ENCODE data around the gene LLGL1.

LLGL1 gene

DNA sequence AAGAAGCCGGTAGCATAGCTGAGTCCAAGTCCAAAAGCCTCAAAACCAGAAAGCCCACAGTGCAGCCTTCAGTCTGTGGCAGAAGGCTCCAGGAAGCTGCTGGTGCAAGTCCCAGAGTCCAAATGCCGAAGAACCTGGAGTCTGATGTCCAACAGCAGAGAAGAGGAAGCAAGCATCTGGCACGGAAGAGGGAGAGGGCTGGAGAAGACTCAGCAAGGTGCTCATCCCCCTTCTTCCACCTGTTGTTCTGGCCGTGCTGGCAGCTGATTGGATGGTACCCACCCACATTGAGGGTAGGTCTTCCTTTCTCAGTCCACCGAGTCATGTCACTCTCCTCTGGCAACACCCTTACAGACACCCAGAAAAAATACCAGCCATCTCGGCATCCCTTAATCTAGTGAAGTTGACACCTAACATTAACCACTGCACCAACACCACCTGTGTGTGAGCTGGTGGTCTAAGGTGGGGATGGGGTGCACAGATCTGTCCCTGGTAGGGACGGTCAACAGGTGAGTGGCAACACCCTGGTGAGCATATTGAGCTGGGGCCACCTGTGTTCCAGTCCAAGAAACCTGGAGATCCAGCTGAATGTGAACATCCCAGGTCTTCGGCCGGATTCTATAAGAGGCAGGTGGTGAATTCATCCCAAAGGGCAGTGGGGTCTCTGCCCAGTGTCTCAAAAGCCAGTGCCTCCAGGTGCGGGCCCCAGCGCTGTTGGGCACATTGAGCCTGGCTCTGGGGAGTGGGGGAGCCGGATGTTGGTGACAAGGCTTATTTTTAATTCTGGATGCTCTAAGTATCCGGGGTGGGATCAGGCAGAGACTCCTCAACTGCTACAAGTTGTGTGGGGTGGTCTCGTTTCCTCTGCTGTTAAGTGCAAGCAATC is 44.9 kb downstream of the LLGL1 start:
- DNase-seq (ENCODE audit: low spot score), result no peak

DNA sequence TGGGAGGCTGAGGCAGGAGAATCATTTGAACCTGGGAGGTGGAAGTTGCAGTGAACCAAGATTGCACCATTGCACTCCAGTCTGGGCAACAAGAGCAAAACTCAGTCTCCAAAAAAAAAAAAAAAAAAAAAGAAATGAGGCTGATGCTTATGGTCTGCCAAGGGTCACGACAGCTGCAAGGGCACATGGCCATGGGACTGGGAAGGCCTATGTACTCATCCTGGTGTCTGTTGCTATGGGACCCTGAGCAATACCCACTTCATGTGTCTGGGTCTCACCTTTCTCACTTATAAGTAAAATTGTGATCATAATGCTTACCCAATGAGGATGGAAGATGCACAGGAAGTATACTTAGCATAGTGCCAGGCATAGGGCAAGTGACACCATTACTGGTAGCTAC is 51.6 kb downstream of the LLGL1 start:
- no peak for DNase-seq (ENCODE audit: low spot score)

DNA sequence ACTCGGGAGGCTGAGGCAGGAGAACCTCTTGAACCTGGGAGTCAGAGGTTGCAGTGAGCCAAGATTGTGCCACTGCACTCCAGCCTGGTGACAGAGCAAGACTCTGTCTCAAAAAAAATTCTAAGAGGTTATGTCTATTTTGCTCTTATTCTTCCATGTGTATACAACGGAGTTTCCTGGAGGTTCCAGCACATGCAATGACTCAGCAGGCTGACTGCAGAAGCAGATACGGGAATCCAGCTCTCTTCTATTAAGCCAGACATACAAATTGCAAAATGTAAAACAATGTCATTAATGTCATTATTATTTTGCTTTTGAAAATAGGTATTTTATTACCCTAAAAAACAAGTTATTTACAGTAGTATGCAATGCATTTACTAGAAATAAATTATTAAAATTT is 53.4 kb downstream of the LLGL1 start:
- no peak for DNase-seq (ENCODE audit: low spot score)

DNA sequence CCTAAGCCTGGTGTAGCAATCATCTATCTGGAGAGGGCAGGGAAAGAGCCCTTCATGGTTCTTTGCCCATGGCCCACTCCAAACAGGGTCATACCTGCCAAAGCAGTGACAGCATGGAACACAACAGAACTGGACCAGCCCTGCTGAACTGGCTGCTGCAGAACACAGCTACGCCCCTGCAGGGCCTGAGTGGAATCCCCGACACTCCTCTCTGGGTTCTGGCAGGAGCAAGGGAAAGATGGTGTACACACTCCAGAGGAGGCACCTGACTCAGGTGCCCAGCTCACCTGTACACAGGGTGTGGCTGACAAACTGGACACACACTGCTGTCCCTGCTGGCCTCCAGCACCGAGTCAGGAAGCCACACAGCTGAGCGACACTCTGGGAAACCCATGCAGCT is 54.8 kb downstream of the LLGL1 start:
- DNase-seq (ENCODE audit: low spot score), result no peak

DNA sequence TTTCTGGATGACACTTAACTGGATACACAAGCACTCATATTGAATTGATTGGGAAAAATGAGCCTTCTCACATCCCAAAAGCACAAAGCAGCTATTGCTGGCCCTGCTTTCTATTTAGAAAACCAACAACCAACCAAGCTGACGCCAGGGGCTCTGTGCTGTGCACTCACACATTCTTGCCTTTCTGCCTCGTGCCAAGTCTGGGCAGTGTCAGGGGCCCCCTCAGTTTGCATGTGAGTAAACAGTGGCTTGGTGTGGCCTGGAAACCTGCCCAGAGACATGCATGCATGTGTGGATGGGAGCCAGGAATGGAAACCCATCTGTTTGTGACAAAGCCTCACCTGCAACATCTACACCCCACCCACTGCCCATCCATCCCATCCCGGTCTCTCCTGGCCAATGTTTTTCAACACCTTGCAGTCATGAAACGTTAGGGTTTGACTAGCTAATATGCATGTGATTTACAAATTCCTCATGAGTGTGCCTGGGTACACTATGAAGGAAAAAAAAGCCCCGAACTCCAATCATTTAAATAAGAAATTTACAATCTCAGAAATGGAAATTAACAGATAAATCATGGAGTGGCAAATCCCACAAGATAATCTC is 55.4 kb downstream of the LLGL1 start:
- no peak for DNase-seq (ENCODE audit: low spot score)

DNA sequence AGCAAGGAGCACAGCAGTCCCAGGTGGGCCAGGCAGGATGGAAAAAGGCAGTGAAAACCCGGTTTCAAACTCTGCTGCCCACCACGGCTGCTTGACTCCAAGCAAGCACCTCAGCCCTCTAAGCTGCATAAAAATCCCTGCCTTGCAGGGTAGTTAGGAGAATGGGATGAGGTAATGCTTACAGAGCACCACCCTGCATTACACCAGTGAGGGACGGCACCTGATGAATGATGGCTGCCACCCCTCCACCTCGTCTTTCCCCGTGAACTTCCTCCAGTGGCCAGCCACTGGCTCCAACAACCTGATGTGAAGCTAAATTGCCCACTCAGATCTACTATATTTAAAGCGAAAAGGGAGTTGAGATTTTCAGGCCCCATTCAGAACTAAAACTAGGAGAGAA is 56.4 kb downstream of the LLGL1 start:
- no peak for DNase-seq (ENCODE audit: low spot score)

DNA sequence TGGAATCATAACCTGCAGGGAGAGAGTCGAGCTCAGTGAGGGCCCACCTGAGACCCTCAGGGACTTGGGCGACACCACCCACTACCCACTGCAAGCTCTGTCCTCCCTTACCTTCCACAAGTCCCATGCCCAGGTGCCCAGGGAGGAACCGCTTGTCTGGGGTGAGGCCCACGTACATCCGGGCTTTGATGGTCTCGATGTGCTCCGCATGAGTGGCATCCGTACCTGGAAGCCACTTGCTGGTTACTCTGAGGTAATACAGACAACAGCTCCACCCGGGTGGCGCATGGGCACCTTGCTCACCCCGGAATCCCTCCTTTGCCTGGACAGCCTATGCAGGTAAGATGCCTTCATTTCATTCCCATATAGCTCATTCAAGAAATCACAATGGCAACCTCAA is 59.9 kb downstream of the LLGL1 start:
- no peak for DNase-seq (ENCODE audit: low spot score)

DNA sequence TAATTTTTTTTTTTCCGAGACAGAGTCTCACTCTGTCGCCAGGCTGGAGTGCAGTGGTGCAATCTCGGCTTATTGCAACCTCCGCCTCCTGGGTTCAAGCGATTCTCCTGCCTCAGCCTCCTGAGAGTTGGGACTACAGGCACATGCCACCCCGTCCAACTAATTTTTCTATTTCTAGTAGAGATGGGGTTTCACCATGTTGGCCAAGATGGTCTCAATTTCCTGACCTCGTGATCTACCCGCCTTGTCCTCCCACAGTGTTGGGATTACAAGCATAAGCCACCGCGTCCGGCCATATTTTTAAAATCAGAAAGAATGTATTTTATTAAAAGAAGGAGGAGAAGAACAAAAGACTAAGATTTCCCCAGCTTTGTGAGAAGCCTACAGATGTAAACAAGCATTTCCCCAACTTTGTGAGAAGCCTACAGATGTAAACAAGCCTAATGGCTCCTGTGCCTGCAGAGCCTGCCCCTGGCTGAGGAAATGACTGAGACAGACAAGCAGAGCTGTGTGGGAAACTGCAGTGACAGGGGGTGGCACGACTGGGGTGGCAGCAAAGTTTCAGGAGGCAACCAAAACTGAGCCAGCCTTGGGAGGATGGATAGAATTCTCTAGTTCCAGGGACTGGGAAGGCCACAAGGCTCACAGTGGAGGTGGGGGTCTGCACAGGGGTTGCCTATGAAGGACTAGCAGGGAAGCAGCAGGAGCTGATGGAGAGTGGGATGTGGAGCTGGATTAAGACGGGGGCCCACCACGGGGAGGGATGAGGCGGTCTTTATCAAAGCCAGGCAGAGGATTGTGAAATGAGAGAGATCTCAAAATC is 66.5 kb downstream of the LLGL1 start:
- DNase-seq (ENCODE audit: low spot score), result no peak
